ENCODE results near the gene XAGE3. TPM values are rescaled to one million over a fixed set of nuclear protein-coding genes. Genes with fewer than 3 reads are reported as not detected.
"Not testable (repeated sequence)": the region's sequence is repeated elsewhere in the genome, so short reads cannot be mapped to it uniquely, and the experiment has no call there.

The XAGE3 gene, protein sequence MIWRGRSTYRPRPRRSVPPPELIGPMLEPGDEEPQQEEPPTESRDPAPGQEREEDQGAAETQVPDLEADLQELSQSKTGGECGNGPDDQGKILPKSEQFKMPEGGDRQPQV
- polyA plus RNA-seq (2011; rRNA removed) (not detected in 2 replicates), polyA minus RNA-seq (2011; rRNA and poly(A)+ RNA removed) (not detected in 2 replicates)

DNA sequence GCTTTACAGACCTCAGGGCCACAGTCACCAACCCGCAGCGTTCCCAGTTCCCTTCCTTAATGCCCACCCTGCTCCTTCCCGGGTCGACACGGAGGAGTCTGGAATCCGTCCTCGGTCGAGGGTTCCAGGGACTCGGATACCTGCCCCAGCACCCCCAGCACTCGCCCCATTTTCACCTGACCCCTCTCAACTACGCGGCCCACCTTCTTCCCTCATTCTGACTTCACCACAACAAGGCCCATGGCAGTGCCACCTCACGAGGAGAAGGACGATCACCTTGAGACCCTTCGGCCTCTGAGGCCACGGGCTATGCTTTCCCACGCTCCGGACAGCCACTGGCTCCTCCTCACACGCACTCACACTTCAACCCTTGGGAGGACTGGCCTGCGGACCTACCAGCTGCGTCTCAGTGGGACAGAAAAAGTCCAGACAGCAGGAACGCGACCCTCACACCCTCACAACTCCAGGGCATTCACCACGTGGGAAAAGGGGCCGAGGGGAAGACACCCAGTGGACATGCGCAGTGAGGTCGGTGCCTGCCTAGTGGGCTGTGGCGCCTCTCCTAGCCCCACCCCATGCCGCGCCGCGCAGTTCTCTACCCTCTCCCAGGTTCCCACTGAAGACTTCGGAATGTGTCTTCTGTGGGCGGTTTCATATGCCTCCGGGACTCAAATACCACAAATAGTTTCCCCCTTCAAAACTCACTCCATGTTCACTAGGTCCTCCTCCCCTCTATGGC, at the start of gene XAGE3:
Gene XAGE3 (minus strand): TSS at position 474 of the 739 bp plus-strand sequence. CDS start 950 bp downstream, outside the sequence.
- TF ChIP-seq, protein P1, sequence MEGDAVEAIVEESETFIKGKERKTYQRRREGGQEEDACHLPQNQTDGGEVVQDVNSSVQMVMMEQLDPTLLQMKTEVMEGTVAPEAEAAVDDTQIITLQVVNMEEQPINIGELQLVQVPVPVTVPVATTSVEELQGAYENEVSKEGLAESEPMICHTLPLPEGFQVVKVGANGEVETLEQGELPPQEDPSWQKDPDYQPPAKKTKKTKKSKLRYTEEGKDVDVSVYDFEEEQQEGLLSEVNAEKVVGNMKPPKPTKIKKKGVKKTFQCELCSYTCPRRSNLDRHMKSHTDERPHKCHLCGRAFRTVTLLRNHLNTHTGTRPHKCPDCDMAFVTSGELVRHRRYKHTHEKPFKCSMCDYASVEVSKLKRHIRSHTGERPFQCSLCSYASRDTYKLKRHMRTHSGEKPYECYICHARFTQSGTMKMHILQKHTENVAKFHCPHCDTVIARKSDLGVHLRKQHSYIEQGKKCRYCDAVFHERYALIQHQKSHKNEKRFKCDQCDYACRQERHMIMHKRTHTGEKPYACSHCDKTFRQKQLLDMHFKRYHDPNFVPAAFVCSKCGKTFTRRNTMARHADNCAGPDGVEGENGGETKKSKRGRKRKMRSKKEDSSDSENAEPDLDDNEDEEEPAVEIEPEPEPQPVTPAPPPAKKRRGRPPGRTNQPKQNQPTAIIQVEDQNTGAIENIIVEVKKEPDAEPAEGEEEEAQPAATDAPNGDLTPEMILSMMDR (IDR thresholded peaks at IDR 0.05; ENCODE audit: insufficient read depth, low read depth, low read length), result no peak
- ChIA-PET POLR2A (no interaction called here), CTCF (no interaction called here)
- Histone ChIP-seq H3K4me3 (ENCODE audit: low read depth, low read length) (no peak within 1 kb of the TSS), H3K27me3 (ENCODE audit: control insufficient read depth, insufficient read depth, low read length) (no peaks in the 10 kb centered on the region), H3K36me3 (ENCODE audit: control insufficient read depth, insufficient read depth, low read length) (no peaks in the 10 kb centered on the region)
- DNase-seq (ENCODE audit: low read depth), result no peak

DNA sequence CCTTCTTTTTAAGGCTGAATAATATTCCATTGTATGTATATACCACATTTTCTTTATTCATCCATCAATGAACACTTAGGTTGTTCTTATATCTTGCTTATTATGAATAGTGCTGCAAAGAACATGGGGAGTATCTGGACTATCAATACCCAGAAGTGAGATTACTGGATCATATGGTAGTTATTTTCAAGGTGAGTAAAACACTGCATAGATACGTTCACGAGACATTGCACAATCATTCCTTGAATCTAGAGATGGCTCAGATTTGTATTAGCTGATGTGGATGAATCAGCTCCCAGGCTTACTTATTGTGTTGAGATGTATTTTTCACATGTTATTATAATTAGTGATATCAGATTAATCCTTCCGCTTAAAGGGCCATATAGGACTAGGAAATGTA, 46.8 kb upstream of the XAGE3 start:
- H3K36me3 ChIP-seq (ENCODE audit: control insufficient read depth, insufficient read depth, low read length); POLR2A ChIA-PET; H3K4me3 ChIP-seq (ENCODE audit: low read depth, low read length); CTCF ChIA-PET; DNase-seq (ENCODE audit: low read depth); H3K27me3 ChIP-seq (ENCODE audit: control insufficient read depth, insufficient read depth, low read length): not testable (repeated sequence)

DNA sequence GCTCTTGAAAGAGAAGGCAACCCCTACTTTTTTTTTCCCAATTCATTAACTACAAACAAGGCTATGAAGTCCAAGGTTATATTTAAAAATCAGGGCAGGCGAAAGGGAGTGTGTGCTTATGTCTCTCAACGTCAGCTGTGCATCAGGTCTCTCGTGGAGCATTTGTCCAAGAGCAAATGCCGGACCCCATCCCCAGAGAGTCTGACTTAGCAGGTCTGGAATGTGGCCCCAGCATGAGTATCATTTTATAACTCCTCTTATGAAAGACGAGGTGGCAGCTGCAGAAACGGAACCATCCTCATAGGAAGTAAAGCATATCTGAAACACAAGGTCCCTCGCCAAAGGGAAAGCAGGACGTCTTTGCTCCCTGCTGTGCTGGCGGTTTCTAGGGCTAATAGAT, 45.8 kb upstream of the XAGE3 start:
- CTCF ChIA-PET; POLR2A ChIA-PET; H3K36me3 ChIP-seq (ENCODE audit: control insufficient read depth, insufficient read depth, low read length); H3K4me3 ChIP-seq (ENCODE audit: low read depth, low read length); H3K27me3 ChIP-seq (ENCODE audit: control insufficient read depth, insufficient read depth, low read length); DNase-seq (ENCODE audit: low read depth): not testable (repeated sequence)

DNA sequence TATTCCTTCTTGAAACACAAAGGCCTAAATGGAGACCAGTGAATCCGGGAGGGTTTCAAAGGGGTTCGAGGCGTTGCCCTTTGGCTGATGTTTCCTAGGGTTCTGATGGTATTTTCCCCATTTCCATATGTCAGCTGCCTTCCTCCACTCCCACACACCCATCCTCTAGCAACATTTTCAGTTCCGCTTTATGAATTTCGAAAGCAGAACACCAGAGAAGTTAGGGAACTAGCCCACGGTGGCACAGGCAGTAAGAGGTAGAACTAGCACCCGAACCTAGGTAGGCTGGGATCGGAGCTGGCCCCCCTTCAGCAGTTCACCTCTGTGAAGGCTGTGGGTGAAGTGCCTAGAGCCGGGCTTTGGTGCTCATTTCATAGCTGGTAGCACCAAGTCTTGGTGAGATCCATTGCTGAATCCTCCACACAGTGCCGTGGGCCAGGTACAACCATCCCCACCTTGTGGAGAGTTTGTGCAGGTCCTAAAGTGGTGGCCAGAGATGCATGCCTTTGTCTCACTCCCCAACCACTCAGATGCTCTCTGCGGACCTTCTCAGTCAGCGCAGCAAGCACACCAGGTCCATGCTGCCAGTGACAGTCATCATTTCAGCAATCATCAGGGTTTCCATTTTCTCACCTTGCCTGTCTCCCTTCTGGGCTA, 41.6 kb upstream of the XAGE3 start:
- POLR2A ChIA-PET, result not testable (repeated sequence)

DNA sequence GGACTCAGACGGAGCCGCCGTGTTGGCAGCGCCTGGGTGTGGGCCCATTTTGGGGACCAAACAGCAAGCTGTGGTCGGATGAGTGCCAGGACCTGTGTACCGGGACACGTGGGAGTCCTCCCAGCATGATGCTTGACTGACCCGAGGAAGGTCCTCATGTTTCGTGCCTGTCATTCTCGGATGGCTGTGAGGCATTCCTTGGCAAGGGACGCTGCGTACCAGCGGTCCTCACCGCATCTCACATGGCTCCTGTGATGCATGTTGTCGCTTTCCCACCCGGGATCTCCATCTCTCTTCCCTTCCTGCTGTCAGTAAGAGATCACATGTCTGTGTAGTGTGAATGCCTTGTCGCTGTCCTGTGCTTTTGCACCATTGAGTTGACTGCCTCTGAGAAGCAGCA, 40.0 kb upstream of the XAGE3 start:
- POLR2A ChIA-PET; CTCF ChIA-PET; DNase-seq (ENCODE audit: low read depth); H3K4me3 ChIP-seq (ENCODE audit: low read depth, low read length); H3K36me3 ChIP-seq (ENCODE audit: control insufficient read depth, insufficient read depth, low read length); H3K27me3 ChIP-seq (ENCODE audit: control insufficient read depth, insufficient read depth, low read length): not testable (repeated sequence)

More for the DNA sequence above, 41.6 kb upstream of the XAGE3 start:
- H3K27me3 ChIP-seq (ENCODE audit: control insufficient read depth, insufficient read depth, low read length); H3K4me3 ChIP-seq (ENCODE audit: low read depth, low read length); DNase-seq (ENCODE audit: low read depth); CTCF ChIA-PET; H3K36me3 ChIP-seq (ENCODE audit: control insufficient read depth, insufficient read depth, low read length): not testable (repeated sequence)

DNA sequence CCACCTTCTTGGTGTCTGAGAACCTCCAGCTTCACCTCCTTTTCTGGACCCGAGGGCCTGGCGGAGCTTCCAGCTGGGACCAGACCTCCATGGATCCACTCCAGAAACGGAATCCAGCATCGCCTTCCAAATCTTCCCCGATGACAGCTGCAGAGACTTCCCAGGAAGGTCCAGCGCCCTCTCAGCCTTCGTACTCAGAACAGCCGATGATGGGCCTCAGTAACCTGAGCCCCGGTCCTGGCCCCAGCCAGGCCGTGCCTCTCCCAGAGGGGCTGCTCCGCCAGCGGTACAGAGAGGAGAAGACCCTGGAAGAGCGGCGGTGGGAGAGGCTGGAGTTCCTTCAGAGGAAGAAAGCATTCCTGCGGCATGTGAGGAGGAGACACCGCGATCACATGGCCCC, 39.3 kb upstream of the XAGE3 start:
- H3K27me3 ChIP-seq (ENCODE audit: control insufficient read depth, insufficient read depth, low read length); CTCF ChIA-PET; DNase-seq (ENCODE audit: low read depth); POLR2A ChIA-PET; H3K36me3 ChIP-seq (ENCODE audit: control insufficient read depth, insufficient read depth, low read length); H3K4me3 ChIP-seq (ENCODE audit: low read depth, low read length): not testable (repeated sequence)

DNA sequence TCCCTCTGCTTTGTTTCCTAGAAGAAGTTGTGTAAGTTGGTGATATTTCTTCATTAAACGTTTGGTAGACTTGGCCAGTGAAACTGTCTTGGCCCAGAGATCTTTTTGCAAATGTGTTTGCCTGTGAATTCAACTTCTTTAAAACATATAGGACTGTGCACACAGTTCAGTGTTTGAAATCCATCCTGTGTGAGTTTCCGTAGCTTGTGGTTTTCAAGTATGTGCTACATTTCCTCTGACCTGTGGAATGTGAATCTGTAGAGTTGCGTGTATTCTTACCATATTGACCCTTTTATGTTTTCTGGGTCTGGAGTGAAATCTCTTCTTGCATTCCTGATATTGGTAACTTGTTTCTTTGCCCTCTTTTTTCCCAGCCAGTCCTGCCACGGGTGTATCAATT, 38.2 kb upstream of the XAGE3 start:
- DNase-seq (ENCODE audit: low read depth); H3K36me3 ChIP-seq (ENCODE audit: control insufficient read depth, insufficient read depth, low read length); POLR2A ChIA-PET; H3K27me3 ChIP-seq (ENCODE audit: control insufficient read depth, insufficient read depth, low read length); H3K4me3 ChIP-seq (ENCODE audit: low read depth, low read length); CTCF ChIA-PET: not testable (repeated sequence)

DNA sequence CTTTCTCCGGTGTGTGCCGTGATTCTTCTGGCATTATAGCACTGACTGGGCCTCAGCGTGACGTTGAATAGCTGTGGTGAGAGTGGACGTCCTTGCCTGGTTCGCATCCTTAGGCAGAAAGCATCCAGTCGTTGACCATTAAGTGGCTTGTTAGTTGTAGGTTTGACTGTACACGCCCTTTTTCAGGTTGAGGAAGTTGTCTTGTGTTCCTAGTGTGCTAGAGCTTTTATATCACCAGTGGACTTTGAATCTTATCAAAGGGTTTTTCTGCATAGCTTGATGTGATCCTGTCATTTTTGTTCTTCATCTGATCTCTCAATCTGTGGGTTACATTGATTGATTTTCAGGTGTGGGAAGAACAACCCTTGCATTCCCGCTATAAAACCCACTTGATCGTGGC, 37.6 kb upstream of the XAGE3 start:
- H3K27me3 ChIP-seq (ENCODE audit: control insufficient read depth, insufficient read depth, low read length); H3K36me3 ChIP-seq (ENCODE audit: control insufficient read depth, insufficient read depth, low read length); DNase-seq (ENCODE audit: low read depth); POLR2A ChIA-PET; CTCF ChIA-PET; H3K4me3 ChIP-seq (ENCODE audit: low read depth, low read length): not testable (repeated sequence)

DNA sequence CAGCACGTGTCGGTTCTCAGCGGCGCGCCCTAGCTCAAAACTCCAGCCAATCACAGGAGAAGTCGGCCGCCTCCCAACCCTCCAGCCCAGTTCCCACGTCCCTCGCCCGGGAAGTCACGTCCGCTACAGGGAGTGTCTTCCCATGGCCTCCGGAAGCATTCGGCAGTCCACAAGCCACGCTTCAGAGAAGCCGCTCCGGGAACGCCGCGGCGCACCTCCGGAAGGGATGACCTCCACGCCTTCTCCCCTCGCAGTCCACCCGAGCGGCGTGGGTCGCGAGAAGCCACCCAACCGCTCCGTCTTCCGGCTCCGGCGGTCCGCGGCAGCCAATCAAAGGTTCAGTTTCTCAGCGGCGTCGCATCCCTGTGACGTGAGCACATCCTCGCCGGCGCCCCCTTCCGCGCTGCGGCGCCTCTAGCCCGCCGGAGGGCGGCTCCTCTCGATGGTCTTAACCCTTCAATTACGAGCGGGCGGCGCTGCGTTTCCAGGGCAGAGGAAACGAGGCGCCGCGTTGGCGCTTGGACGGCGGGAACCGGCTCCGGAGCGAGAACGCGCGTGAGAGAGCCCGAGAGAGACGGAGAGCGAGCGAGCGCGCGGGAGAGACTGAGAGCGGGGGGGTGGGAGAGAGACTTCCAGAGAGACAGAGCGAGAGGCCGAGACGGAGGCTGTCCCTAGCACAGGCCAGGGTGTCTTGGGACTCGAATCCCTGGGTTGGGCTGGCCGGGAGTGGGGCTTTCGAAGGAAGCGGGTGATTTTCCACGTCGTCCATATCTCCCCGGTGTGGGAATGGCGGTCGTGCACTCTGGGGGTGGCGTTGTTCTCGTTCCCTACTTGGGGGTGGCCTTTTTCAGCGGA, 29.2 kb upstream of the XAGE3 start, which contains the start of gene FAM156B:
Gene FAM156B (plus strand): TSS at position 476 of the 855 bp plus-strand sequence. CDS start 9,896 bp downstream, outside the sequence.
- H3K27me3 ChIP-seq (ENCODE audit: control insufficient read depth, insufficient read depth, low read length); DNase-seq (ENCODE audit: low read depth); H3K36me3 ChIP-seq (ENCODE audit: control insufficient read depth, insufficient read depth, low read length); POLR2A ChIA-PET; CTCF ChIA-PET; H3K4me3 ChIP-seq (ENCODE audit: low read depth, low read length): not testable (repeated sequence)

DNA sequence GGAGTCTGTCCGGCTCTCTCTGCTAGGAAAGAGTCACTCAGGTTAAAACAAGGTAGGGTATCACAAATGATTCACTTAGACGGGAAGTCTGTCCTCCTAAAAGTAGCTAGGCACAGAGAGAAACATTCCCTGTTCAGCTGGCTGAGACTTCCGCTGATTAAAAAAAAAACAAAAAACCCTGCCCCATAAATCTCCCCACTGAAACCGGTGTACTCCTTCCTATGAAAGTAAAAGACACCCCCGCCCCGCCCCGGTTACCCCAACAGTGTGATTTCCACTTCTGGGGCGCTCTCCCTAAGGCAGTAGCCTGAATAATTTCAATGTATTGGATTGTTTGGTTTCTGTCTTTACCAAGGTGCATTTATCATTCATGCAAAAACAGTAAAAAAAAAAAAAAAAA, 28.6 kb upstream of the XAGE3 start:
- POLR2A ChIA-PET; H3K27me3 ChIP-seq (ENCODE audit: control insufficient read depth, insufficient read depth, low read length); H3K36me3 ChIP-seq (ENCODE audit: control insufficient read depth, insufficient read depth, low read length); DNase-seq (ENCODE audit: low read depth); CTCF ChIA-PET; H3K4me3 ChIP-seq (ENCODE audit: low read depth, low read length): not testable (repeated sequence)

DNA sequence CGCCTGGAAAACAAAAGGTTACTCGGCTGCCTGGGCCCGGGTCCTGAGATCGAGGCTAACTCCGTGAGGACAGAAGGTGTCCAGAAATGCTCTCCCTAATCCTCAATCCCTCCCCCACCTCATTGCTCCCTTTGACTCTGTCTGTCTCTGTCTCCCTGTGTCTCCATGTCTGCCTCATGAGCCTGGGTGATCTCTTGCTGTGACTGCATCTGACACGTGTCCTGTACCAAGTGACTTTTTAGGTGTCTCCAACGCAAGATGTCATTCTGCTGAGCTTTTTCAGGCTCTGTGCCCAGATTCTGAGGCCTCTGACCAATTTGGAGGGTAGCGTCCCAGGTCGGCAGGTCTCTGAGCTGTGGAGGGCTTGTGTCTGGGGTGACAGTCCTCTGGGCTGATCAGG, 20.2 kb upstream of the XAGE3 start:
- CTCF ChIA-PET; H3K27me3 ChIP-seq (ENCODE audit: control insufficient read depth, insufficient read depth, low read length); H3K4me3 ChIP-seq (ENCODE audit: low read depth, low read length); POLR2A ChIA-PET; DNase-seq (ENCODE audit: low read depth); H3K36me3 ChIP-seq (ENCODE audit: control insufficient read depth, insufficient read depth, low read length): not testable (repeated sequence)

All from BJ (cell line).